Neural cell (in vitro differentiated cells): ENCODE measurements around the gene GLT1D1. TPM values are rescaled to one million over a fixed set of nuclear protein-coding genes. Genes with fewer than 3 reads are reported as not detected.

Experiments used
- H2AFZ ChIP-seq: fragments of 200-600, 300-800 bp; sonication (generic), shearing (Covaris generic); 2 replicates; pipeline ENCODE4 v1.6.0; 2014; ENCODE audit warnings: low read depth, mild to moderate bottlenecking, antibody characterized with exemption, low read length, moderate library complexity
- H3F3A ChIP-seq: fragments of 200-600 bp; shearing (Covaris generic); 2 replicates; pipeline ENCODE4 v1.6.1; 2016; ENCODE audit warnings: mild to moderate bottlenecking, moderate library complexity, mixed read lengths, antibody characterized with exemption, low read length; ENCODE audit not compliant: insufficient read depth, poor library complexity, severe bottlenecking
- H3K27ac ChIP-seq: fragments of 200-600, 300-800 bp; sonication (generic), shearing (Covaris generic); 2 replicates; pipeline ENCODE4 v1.5.1; 2014; ENCODE audit warnings: mild to moderate bottlenecking, low read length, moderate library complexity
- H3K27me3 ChIP-seq: fragments of 300-800, 200-600 bp; sonication (generic), shearing (Covaris generic); 2 replicates; pipeline ENCODE4 v1.6.0; 2014; ENCODE audit warnings: mild to moderate bottlenecking, low read depth, low read length, moderate library complexity; ENCODE audit not compliant: insufficient read depth
- H3K36me3 ChIP-seq: fragments of 300-800, 200-600 bp; sonication (generic), shearing (Covaris generic); 2 replicates; pipeline ENCODE4 v1.5.1; 2014; ENCODE audit warnings: mild to moderate bottlenecking, antibody characterized with exemption, low read length, moderate library complexity; ENCODE audit not compliant: insufficient read depth
- H3K4me2 ChIP-seq: fragments of 300-800, 200-600 bp; sonication (generic), shearing (Covaris generic); 2 replicates; pipeline ENCODE4 v1.6.0; 2014; ENCODE audit warnings: mild to moderate bottlenecking, low read length
- H3K4me3 ChIP-seq: fragments of 300-800, 200-600 bp; sonication (generic), shearing (Covaris generic); 2 replicates; pipeline ENCODE4 v1.5.1; 2014; ENCODE audit warnings: mild to moderate bottlenecking, low read length, moderate library complexity
- H3K79me2 ChIP-seq: fragments of 200-600 bp; shearing (Covaris generic); replicated peaks from 2 replicates; pipeline ENCODE4 v1.6.0; 2014; ENCODE audit warnings: mild to moderate bottlenecking, low read length, moderate library complexity; ENCODE audit not compliant: insufficient read depth
- H3K9ac ChIP-seq: fragments of 300-800, 200-600 bp; sonication (generic), shearing (Covaris generic); 2 replicates; pipeline ENCODE4 v1.6.1; 2016; ENCODE audit warnings: mild to moderate bottlenecking, low read length, mixed read lengths
- H3K9me2 ChIP-seq: fragments of 200-600 bp; shearing (Covaris generic); 2 replicates; pipeline ENCODE4 v1.6.1; 2016; ENCODE audit warnings: mild to moderate bottlenecking, low read length, mixed read lengths; ENCODE audit not compliant: insufficient read depth
- H3K9me3 ChIP-seq: fragments of 200-600, 300-800 bp; sonication (generic), shearing (Covaris generic); 2 replicates; pipeline ENCODE4 v1.6.1; 2016; ENCODE audit warnings: mild to moderate bottlenecking, mixed run types, low read length, moderate library complexity, mixed read lengths
- H4K20me1 ChIP-seq: fragments of 200-600 bp; shearing (Covaris generic); 2 replicates; pipeline ENCODE4 v1.6.1; 2016; ENCODE audit warnings: mild to moderate bottlenecking, mixed run types; ENCODE audit not compliant: insufficient read depth
- EP300 ChIP-seq: fragments of 450-650 bp; conservative IDR thresholded peaks from 2 replicates; pipeline ENCODE4 v1.6.1; 2014; ENCODE audit warnings: antibody characterized with exemption, mild to moderate bottlenecking, moderate library complexity; ENCODE audit not compliant: poor library complexity, severe bottlenecking
- EZH2 ChIP-seq: fragments of 200-600, 300-800 bp; shearing (Covaris generic), sonication (generic); IDR thresholded peaks from 2 replicates; pipeline ENCODE4 v1.6.1; 2014; ENCODE audit warnings: antibody characterized with exemption, low read length, borderline replicate concordance, mild to moderate bottlenecking; ENCODE audit not compliant: insufficient read depth, poor library complexity, severe bottlenecking
- MXI1 ChIP-seq: fragments of 450-650 bp; conservative IDR thresholded peaks from 2 replicates; pipeline ENCODE4 v1.6.1; 2014; ENCODE audit warnings: antibody characterized with exemption, mild to moderate bottlenecking; ENCODE audit not compliant: poor library complexity, severe bottlenecking
- POLR2AphosphoS5 ChIP-seq: IDR thresholded peaks from 2 replicates; pipeline ENCODE4 v1.6.1; 2012
- RAD21 ChIP-seq: fragments of 450-650 bp; conservative IDR thresholded peaks from 2 replicates; pipeline ENCODE4 v1.6.1; 2014; ENCODE audit warnings: antibody characterized with exemption, mild to moderate bottlenecking, moderate library complexity
- REST ChIP-seq: IDR thresholded peaks from 2 replicates; pipeline ENCODE4 v1.6.1; 2012; ENCODE audit warnings: borderline replicate concordance
- SMC3 ChIP-seq: fragments of 450-650 bp; conservative IDR thresholded peaks from 2 replicates; pipeline ENCODE4 v1.6.1; 2014; ENCODE audit warnings: antibody characterized with exemption, mild to moderate bottlenecking, moderate library complexity; ENCODE audit not compliant: poor library complexity
- TAF1 ChIP-seq: IDR thresholded peaks from 2 replicates; pipeline ENCODE4 v1.6.1; 2012; ENCODE audit warnings: low read depth
- polyA plus RNA-seq: library from polyadenylated mRNA; depleted of rRNA; stranded (reverse); fragments of >200 nt; gene quantifications from 2 replicates; pipeline ENCODE4 v1.2.3, GENCODE V29; 2014
- TF ChIP-seq, protein P1 (sequence below): fragments of 450-650 bp; IDR thresholded peaks from 2 replicates; pipeline ENCODE4 v1.5.1; 2014; ENCODE audit warnings: antibody characterized with exemption, mild to moderate bottlenecking, moderate library complexity; ENCODE audit not compliant: poor library complexity, severe bottlenecking

GLT1D1 gene
- polyA plus RNA-seq, 1 donor from 2014 or later: 3.9 TPM

DNA sequence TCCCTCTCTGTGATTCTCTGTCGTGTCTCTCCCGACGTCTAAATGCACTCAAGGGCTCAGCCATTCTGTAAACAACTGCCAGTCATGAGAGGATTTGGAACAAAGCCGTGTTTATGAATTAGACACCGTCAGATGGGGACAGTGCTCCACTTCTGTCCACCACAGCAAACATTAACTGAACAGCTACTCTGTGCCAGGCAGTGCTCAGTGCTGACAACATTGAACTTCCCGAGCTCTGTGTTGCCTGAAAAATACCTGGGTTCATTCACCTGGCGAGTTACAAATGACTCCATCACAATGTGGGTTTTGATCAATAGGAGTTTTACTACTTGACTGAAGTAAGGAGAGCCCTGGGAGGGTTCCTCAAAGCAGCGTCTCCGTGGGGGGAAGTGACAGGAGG is 139.3 kb downstream of the GLT1D1 start:
- Histone ChIP-seq H3K4me3 (no peak overlapping the region), H3K4me2 (no peak overlapping the region), H4K20me1 (no peaks in the 10 kb centered on the region), H3K36me3 (no peaks in the 10 kb centered on the region), H3K9me3 (peaks cover 7% of the 10 kb centered on the region), H3K27ac (no peak overlapping the region), H3K9me2 (no peaks in the 10 kb centered on the region), H3K27me3 (no peaks in the 10 kb centered on the region), H3K79me2 (no peaks in the 10 kb centered on the region), H3K9ac (no peak overlapping the region), H3F3A (no peaks in the 10 kb centered on the region), H2AFZ (no peak overlapping the region)
- TF ChIP-seq MXI1: no peak
- no peak for TF ChIP-seq POLR2AphosphoS5

DNA sequence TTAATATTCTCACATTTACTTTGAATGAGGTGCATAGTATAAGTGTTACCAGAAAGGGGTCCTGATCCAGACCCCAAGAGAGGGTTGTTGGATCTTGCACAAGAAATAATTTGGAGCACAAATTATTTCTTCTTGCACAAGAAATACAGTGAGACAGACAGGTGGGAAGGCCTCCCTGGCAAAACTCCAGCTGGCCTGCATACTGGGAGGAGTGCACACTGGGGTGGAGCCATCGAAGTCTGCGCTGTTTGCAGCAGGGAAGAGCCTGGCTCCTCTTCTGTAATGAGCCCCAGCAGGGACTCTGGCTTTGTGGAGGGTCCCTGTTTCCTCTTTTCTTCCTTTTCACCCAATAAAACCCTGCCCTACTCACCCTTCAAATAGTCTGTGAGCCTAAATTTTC is 141.6 kb downstream of the GLT1D1 start:
- no peak overlapping the region for H3K27ac ChIP-seq
- H3K4me2 ChIP-seq: no peak overlapping the region
- TF ChIP-seq RAD21 (no peak), TAF1 (no peak), POLR2AphosphoS5 (no peak), EP300 (no peak), REST (no peak), MXI1 (no peak), EZH2 (no peak), SMC3 (no peak)
- TF ChIP-seq, protein P1, sequence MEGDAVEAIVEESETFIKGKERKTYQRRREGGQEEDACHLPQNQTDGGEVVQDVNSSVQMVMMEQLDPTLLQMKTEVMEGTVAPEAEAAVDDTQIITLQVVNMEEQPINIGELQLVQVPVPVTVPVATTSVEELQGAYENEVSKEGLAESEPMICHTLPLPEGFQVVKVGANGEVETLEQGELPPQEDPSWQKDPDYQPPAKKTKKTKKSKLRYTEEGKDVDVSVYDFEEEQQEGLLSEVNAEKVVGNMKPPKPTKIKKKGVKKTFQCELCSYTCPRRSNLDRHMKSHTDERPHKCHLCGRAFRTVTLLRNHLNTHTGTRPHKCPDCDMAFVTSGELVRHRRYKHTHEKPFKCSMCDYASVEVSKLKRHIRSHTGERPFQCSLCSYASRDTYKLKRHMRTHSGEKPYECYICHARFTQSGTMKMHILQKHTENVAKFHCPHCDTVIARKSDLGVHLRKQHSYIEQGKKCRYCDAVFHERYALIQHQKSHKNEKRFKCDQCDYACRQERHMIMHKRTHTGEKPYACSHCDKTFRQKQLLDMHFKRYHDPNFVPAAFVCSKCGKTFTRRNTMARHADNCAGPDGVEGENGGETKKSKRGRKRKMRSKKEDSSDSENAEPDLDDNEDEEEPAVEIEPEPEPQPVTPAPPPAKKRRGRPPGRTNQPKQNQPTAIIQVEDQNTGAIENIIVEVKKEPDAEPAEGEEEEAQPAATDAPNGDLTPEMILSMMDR: no peak
- no peaks in the 10 kb centered on the region for H3K27me3 ChIP-seq
- no peaks in the 10 kb centered on the region for H3K79me2 ChIP-seq
- H3F3A ChIP-seq: no peaks in the 10 kb centered on the region
- no peak overlapping the region for H3K4me3 ChIP-seq
- no peak overlapping the region for H3K9ac ChIP-seq
- H3K9me2 ChIP-seq: no peaks in the 10 kb centered on the region
- H4K20me1 ChIP-seq: no peaks in the 10 kb centered on the region
- H3K36me3 ChIP-seq: no peaks in the 10 kb centered on the region
- H2AFZ ChIP-seq: no peak overlapping the region
- no peaks in the 10 kb centered on the region for H3K9me3 ChIP-seq

DNA sequence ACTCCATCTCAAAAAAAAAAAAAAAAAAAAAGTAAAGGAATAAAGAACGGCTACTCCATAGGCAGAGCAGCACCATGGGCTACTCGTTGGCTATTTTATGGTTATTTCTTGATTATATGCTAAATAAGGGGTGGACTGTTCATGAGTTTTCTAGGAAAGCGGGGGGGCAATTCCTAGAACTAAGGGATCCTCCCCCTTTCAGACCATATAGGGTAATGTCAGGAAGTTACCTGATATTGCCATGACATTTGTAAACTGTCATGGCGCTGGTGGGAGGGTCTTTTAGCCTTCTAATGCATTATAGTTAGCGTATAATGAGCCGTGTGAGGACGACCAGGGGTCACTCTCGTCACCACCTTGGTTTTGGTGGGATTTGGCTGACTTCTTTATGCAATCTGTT is 142.3 kb downstream of the GLT1D1 start:
- H3K4me3 ChIP-seq: no peak overlapping the region
- no peak overlapping the region for H3K27ac ChIP-seq
- no peaks in the 10 kb centered on the region for H3K79me2 ChIP-seq
- H3K36me3 ChIP-seq: no peaks in the 10 kb centered on the region
- H3K4me2 ChIP-seq: no peak overlapping the region
- no peaks in the 10 kb centered on the region for H3K9me3 ChIP-seq
- no peak for TF ChIP-seq MXI1
- no peak for TF ChIP-seq POLR2AphosphoS5
- TF ChIP-seq, protein P1: no peak
- TF ChIP-seq EP300: no peak
- no peak for TF ChIP-seq SMC3
- no peak for TF ChIP-seq RAD21
- no peak for TF ChIP-seq EZH2
- TF ChIP-seq TAF1: no peak
- TF ChIP-seq REST: no peak
- no peaks in the 10 kb centered on the region for H4K20me1 ChIP-seq
- H3K27me3 ChIP-seq: no peaks in the 10 kb centered on the region
- no peaks in the 10 kb centered on the region for H3K9me2 ChIP-seq
- H3K9ac ChIP-seq: no peak overlapping the region
- H2AFZ ChIP-seq: no peak overlapping the region
- no peaks in the 10 kb centered on the region for H3F3A ChIP-seq
